CD4-positive, CD25-positive, alpha-beta regulatory T cell (primary cell): ENCODE results near the gene PARP2. TPM values are rescaled to one million over a fixed set of nuclear protein-coding genes. Genes with fewer than 3 reads are reported as not detected.

Experiments
- ATAC-seq, 2 donors: fragments of 150-1000 bp; cut with Tn5 transposase; one replicate each; pipeline ENCODE4 v1.10.0; 2021; ENCODE audit warnings: low read depth in 2 of 2, moderate number of reproducible peaks in 2 of 2, moderate library complexity in 1 of 2
- DNase-seq, 3 donors: peaks; one replicate each; pipeline versions ENCODE4 v3.0.0 to v3.0.0-alpha.2; 2012 to 2022; ENCODE audit warnings: mixed read lengths in 1 of 3
- H3K27ac ChIP-seq: one replicate; pipeline ENCODE4 v1.7.0; 2013; ENCODE audit warnings: mild to moderate bottlenecking, low read length; ENCODE audit not compliant: insufficient read depth, poor library complexity, severe bottlenecking
- H3K27me3 ChIP-seq: one replicate; pipeline ENCODE4 v1.7.0; 2013; ENCODE audit warnings: low read length; ENCODE audit not compliant: control insufficient read depth, insufficient read depth
- H3K36me3 ChIP-seq: one replicate; pipeline ENCODE4 v1.7.0; 2013; ENCODE audit warnings: mild to moderate bottlenecking, low read length, moderate library complexity; ENCODE audit not compliant: control insufficient read depth, insufficient read depth
- H3K4me1 ChIP-seq: 2 replicates; pipeline ENCODE4 v1.7.0; 2013; ENCODE audit warnings: mild to moderate bottlenecking, low read length; ENCODE audit not compliant: insufficient read depth, control insufficient read depth, poor library complexity, severe bottlenecking
- H3K4me3 ChIP-seq: one replicate; pipeline ENCODE4 v1.7.0; 2013; ENCODE audit warnings: low read depth, mild to moderate bottlenecking, low read length, moderate library complexity
- H3K9me3 ChIP-seq, 2 experiments: 1 replicate in 1 of 2; 2 replicates in 1 of 2; pipeline ENCODE4 v1.7.0; 2013; ENCODE audit warnings: low read length in 2 of 2, mild to moderate bottlenecking in 1 of 2, moderate library complexity in 1 of 2; ENCODE audit not compliant: control insufficient read depth in 2 of 2
- H3K27ac Mint-ChIP-seq, 3 donors: one replicate each; pipeline ENCODE4 v1.8.0; 2020 to 2022; ENCODE audit warnings: mild to moderate bottlenecking in 3 of 3, mixed read lengths in 3 of 3, moderate library complexity in 2 of 3
- H3K27me3 Mint-ChIP-seq: one replicate; pipeline ENCODE4 v1.8.0; 2022; ENCODE audit warnings: mild to moderate bottlenecking, mixed read lengths
- H3K36me3 Mint-ChIP-seq: one replicate; pipeline ENCODE4 v1.8.0; 2020; ENCODE audit warnings: mixed read lengths
- H3K4me1 Mint-ChIP-seq, 4 donors: one replicate each; pipeline ENCODE4 v1.8.0; 2020 to 2022; ENCODE audit warnings: mixed read lengths in 4 of 4, mild to moderate bottlenecking in 1 of 4
- H3K4me3 Mint-ChIP-seq, 4 donors: one replicate each; pipeline ENCODE4 v1.8.0; 2020 to 2022; ENCODE audit warnings: mild to moderate bottlenecking in 4 of 4, mixed read lengths in 4 of 4, moderate library complexity in 3 of 4
- H3K9me3 Mint-ChIP-seq, 7 donors: one replicate each; pipeline ENCODE4 v1.8.0; 2020 to 2022; ENCODE audit warnings: mixed read lengths in 7 of 7, mild to moderate bottlenecking in 3 of 7, moderate library complexity in 2 of 7
- polyA plus RNA-seq, 4 donors: library from polyadenylated mRNA; unstranded; fragments of 300-500 nt; fragmentation: Illumina TruSeq; gene quantifications; one replicate each; pipeline ENCODE4 v1.2.3, GENCODE V29; 2021
- total RNA-seq: library from RNA; stranded (reverse); gene quantifications from one replicate; pipeline ENCODE4 v1.2.3, GENCODE V29; 2022

The PARP2 gene
- total and polyA plus RNA-seq, 5 donors from 2014 or later, result 5.2 to 18.5 (median 9.5) TPM

- peaks cover 62% of the 10 kb centered on the region for H3K36me3 Mint-ChIP-seq
- Histone ChIP-seq H3K4me1 (no peaks in the 10 kb centered on the region), H3K27me3 (no peaks in the 10 kb centered on the region), H3K36me3 (peaks cover 90% of the 10 kb centered on the region), H3K4me3 (no peak overlapping the region), H3K27ac (no peak overlapping the region), H3K9me3 (no peaks in the 10 kb centered on the region)
- no peak overlapping the region for H3K4me3 Mint-ChIP-seq
- H3K27ac Mint-ChIP-seq, result no peak overlapping the region
- H3K4me1 Mint-ChIP-seq, result peaks cover 15 to 44% (median 30%) of the 10 kb centered on the region in 4 donors
- ATAC-seq (no peak), DNase-seq (no peak)
- no peaks in the 10 kb centered on the region for H3K9me3 Mint-ChIP-seq
- no peaks in the 10 kb centered on the region for H3K27me3 Mint-ChIP-seq
Observed at GRCh38 chr14:20403521-20403920, 60.1 kb downstream of the PARP2 start.

Other genes starting within 250 kb of the PARP2 start
- not detected for gene OR4K17, start 232.9 kb upstream of the PARP2 start, total RNA-seq
- gene OR4K17, start 232.9 kb upstream of the PARP2 start, polyA plus RNA-seq, result not detected
- gene OR4N5, start 204.8 kb upstream of the PARP2 start, total RNA-seq, result not detected
- gene OR4N5, start 204.8 kb upstream of the PARP2 start, polyA plus RNA-seq, result not detected
- gene OR11G2, start 152.7 kb upstream of the PARP2 start, total RNA-seq, result not detected
- gene OR11G2, start 152.7 kb upstream of the PARP2 start, polyA plus RNA-seq, result not detected
- gene OR11H6, start 119.9 kb upstream of the PARP2 start, total RNA-seq, result not detected
- gene OR11H6, start 119.9 kb upstream of the PARP2 start, polyA plus RNA-seq, result not detected
- gene OR11H7, start 114.7 kb upstream of the PARP2 start, total RNA-seq, result not detected
- not detected for gene OR11H7, start 114.7 kb upstream of the PARP2 start, polyA plus RNA-seq
- gene OR11H4, start 104.3 kb upstream of the PARP2 start, total RNA-seq, result not detected
- not detected for gene OR11H4, start 104.3 kb upstream of the PARP2 start, polyA plus RNA-seq
- gene TTC5, start 37.7 kb upstream of the PARP2 start, total RNA-seq, result 18.9 TPM
- gene TTC5, start 37.7 kb upstream of the PARP2 start, polyA plus RNA-seq, result 10 to 100 TPM; 17.0 to 24.1 (median 19.0) TPM
- gene CCNB1IP1, start 10.4 kb upstream of the PARP2 start, total RNA-seq, result 21.2 TPM
- 10 to 100 TPM in 3 of 4 donors, 1 to 10 TPM in 1; 9.7 to 21.1 (median 14.4) TPM for gene CCNB1IP1, start 10.4 kb upstream of the PARP2 start, polyA plus RNA-seq
- gene TEP1, start 69.9 kb downstream of the PARP2 start, total RNA-seq, result 63.8 TPM
- gene TEP1, start 69.9 kb downstream of the PARP2 start, polyA plus RNA-seq, result 1 to 10 TPM; 2.8 to 7.1 (median 5.3) TPM
- gene KLHL33, start 92.5 kb downstream of the PARP2 start, total RNA-seq, result 0.72 TPM
- not detected for gene KLHL33, start 92.5 kb downstream of the PARP2 start, polyA plus RNA-seq
- 40.8 TPM for gene OSGEP, start 111.2 kb downstream of the PARP2 start, total RNA-seq
- 10 to 100 TPM; 27.3 to 34.2 (median 32.9) TPM for gene OSGEP, start 111.2 kb downstream of the PARP2 start, polyA plus RNA-seq
- 72.6 TPM for gene APEX1, start 111.6 kb downstream of the PARP2 start, total RNA-seq
- gene APEX1, start 111.6 kb downstream of the PARP2 start, polyA plus RNA-seq, result 100 to 1,000 TPM in 2 of 4 donors, 10 to 100 TPM in 2; 81.8 to 121 (median 101) TPM
- gene PIP4P1, start 117.8 kb downstream of the PARP2 start, total RNA-seq, result 65.6 TPM
- gene PIP4P1, start 117.8 kb downstream of the PARP2 start, polyA plus RNA-seq, result 10 to 100 TPM; 24.7 to 38.3 (median 30.4) TPM
- 33.4 TPM for gene PNP, start 125.8 kb downstream of the PARP2 start, total RNA-seq
- gene PNP, start 125.8 kb downstream of the PARP2 start, polyA plus RNA-seq, result 10 to 100 TPM; 28.8 to 42.5 (median 40.3) TPM
- not detected for gene RNASE10, start 161.9 kb downstream of the PARP2 start, total RNA-seq
- under 1 TPM in 1 of 4 donors, not detected in 3; 0.33 TPM for gene RNASE10, start 161.9 kb downstream of the PARP2 start, polyA plus RNA-seq
- gene RNASE9, start 217.4 kb downstream of the PARP2 start, total RNA-seq, result not detected
- gene RNASE9, start 217.4 kb downstream of the PARP2 start, polyA plus RNA-seq, result not detected
- not detected for gene RNASE11, start 244.4 kb downstream of the PARP2 start, total RNA-seq
- gene RNASE11, start 244.4 kb downstream of the PARP2 start, polyA plus RNA-seq, result not detected
- not detected for gene RNASE12, start 247.7 kb downstream of the PARP2 start, total RNA-seq
- not detected for gene RNASE12, start 247.7 kb downstream of the PARP2 start, polyA plus RNA-seq